ENCODE results near the gene SSTR4. TPM values are rescaled to one million over a fixed set of nuclear protein-coding genes. Genes with fewer than 3 reads are reported as not detected.

The SSTR4 gene
- total RNA-seq, 2 donors from 2014 or later: not detected

GRCh38 chr20:23032750-23033078, 2.4 kb upstream of the SSTR4 start:
- ATAC-seq: no peak
- intact Hi-C loops (cut with DNase I): no loop called here
- no peak for DNase-seq
- H3K4me1 ChIP-seq: no peaks in the 10 kb centered on the region
- TF ChIP-seq POLR2A (IDR thresholded peaks at IDR 0.05): no peak
- TF ChIP-seq CTCF (IDR thresholded peaks at IDR 0.05): no peak
- no peaks in the 10 kb centered on the region for H3K36me3 ChIP-seq (replicated peaks in 1 of 2; ENCODE audit: insufficient read depth in 1 of 2, low read depth in 2 of 2)
- no peaks in the 10 kb centered on the region for H3K9me3 ChIP-seq
- H3K27me3 ChIP-seq: peaks cover 0 to 5% of the 10 kb centered on the region in 2 donors
- 65 to 86% methylated on average over 5 of the region's 5 CpGs for WGBS, 2 donors
- H3K27ac ChIP-seq: no peak overlapping the region
- H3K4me3 ChIP-seq: no peak overlapping the region

- H3K4me3 ChIP-seq: no peak overlapping the region
These were observed 1.2 kb upstream of the SSTR4 start for GRCh38 chr20:23033918-23034317.

GRCh38 chr20:23035731-23036130, 619 bp downstream of the SSTR4 start:
- WGBS, 2 donors: 84 to 91% methylated on average over 32 to 37 of the region's 41 CpGs

More at GRCh38 chr20:23033918-23034317, 1.2 kb upstream of the SSTR4 start:
- 58 to 88% methylated on average over 4 of the region's 4 CpGs for WGBS, 2 donors
- Histone ChIP-seq H3K4me1 (no peaks in the 10 kb centered on the region), H3K9me3 (no peaks in the 10 kb centered on the region), H3K36me3 (replicated peaks in 1 of 2; ENCODE audit: insufficient read depth in 1 of 2, low read depth in 2 of 2) (no peaks in the 10 kb centered on the region), H3K27me3 (peaks cover 0 to 5% of the 10 kb centered on the region in 2 donors), H3K27ac (no peak overlapping the region)
- DNase-seq: no peak
- TF ChIP-seq CTCF (IDR thresholded peaks at IDR 0.05) (no peak), POLR2A (IDR thresholded peaks at IDR 0.05) (no peak)
- ATAC-seq: no peak
- intact Hi-C loops (cut with DNase I): no loop called here

GRCh38 chr20:23036371-23036770, 1.3 kb downstream of the SSTR4 start:
- WGBS, 2 donors: 83 to 87% methylated on average over 11 of the region's 11 CpGs
- ATAC-seq (no peak), DNase-seq (no peak)
- H3K4me3 ChIP-seq: no peak overlapping the region
- no peak overlapping the region for H3K27ac ChIP-seq
- H3K27me3 ChIP-seq: peaks cover 0 to 5% of the 10 kb centered on the region in 2 donors
- TF ChIP-seq CTCF (IDR thresholded peaks at IDR 0.05) (no peak), POLR2A (IDR thresholded peaks at IDR 0.05) (no peak)
- H3K4me1 ChIP-seq: no peaks in the 10 kb centered on the region
- no peaks in the 10 kb centered on the region for H3K9me3 ChIP-seq
- no peaks in the 10 kb centered on the region for H3K36me3 ChIP-seq (replicated peaks in 1 of 2; ENCODE audit: insufficient read depth in 1 of 2, low read depth in 2 of 2)
- intact Hi-C loops (cut with DNase I): no loop called here

More at GRCh38 chr20:23035731-23036130, 619 bp downstream of the SSTR4 start:
- Histone ChIP-seq H3K27ac (no peak overlapping the region), H3K27me3 (peaks cover 0 to 5% of the 10 kb centered on the region in 2 donors), H3K4me3 (no peak overlapping the region), H3K9me3 (no peaks in the 10 kb centered on the region), H3K4me1 (no peaks in the 10 kb centered on the region), H3K36me3 (replicated peaks in 1 of 2; ENCODE audit: insufficient read depth in 1 of 2, low read depth in 2 of 2) (no peaks in the 10 kb centered on the region)
- intact Hi-C loops (cut with DNase I): no loop called here
- TF ChIP-seq CTCF (IDR thresholded peaks at IDR 0.05) (no peak), POLR2A (IDR thresholded peaks at IDR 0.05) (no peak)
- ATAC-seq (no peak), DNase-seq (no peak)

GRCh38 chr20:23037017-23037481, 1.9 kb downstream of the SSTR4 start:
- Histone ChIP-seq H3K27ac (no peak overlapping the region), H3K4me3 (no peak overlapping the region), H3K27me3 (peaks cover 0 to 5% of the 10 kb centered on the region in 2 donors), H3K4me1 (no peaks in the 10 kb centered on the region), H3K9me3 (no peaks in the 10 kb centered on the region), H3K36me3 (replicated peaks in 1 of 2; ENCODE audit: insufficient read depth in 1 of 2, low read depth in 2 of 2) (no peaks in the 10 kb centered on the region)
- intact Hi-C loops (cut with DNase I): no loop called here
- TF ChIP-seq POLR2A (IDR thresholded peaks at IDR 0.05): no peak
- no peak for TF ChIP-seq CTCF (IDR thresholded peaks at IDR 0.05)
- 16 to 22% methylated on average over 3 of the region's 3 CpGs for WGBS, 2 donors
- no peak for ATAC-seq
- no peak for DNase-seq
